Hepatic stellate cell (primary cell): ENCODE results near the gene RPS16.

ENCODE experiments used
- DNase-seq: peaks from one replicate; pipeline ENCODE4 v3.0.0; 2011; ENCODE audit warnings: low spot score

RPS16 gene

GRCh38 chr19:39449116-39449797 lies 13.5 kb upstream of the RPS16 start:
- no peak for DNase-seq

DNA sequence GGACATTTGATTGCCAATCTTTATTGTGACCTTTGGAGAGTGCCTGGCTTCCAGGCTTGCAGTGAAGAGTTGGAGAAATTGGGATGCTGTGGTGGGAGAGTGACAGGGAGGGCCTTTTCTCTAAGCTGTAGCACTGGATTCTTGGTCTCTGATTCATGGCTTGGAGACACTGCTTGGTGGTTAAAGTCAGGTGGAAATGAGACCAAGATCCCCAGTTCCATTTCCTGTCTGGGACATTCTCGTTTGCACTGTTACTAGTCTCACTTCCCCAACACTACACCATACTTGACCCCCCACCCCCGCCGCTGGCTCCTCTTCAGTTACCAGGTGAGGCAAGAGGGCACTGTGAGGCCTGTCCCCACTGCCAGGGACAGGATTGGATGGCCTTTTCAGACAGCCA lies 12.5 kb upstream of the RPS16 start:
- DNase-seq: peak; percentile 67

DNA sequence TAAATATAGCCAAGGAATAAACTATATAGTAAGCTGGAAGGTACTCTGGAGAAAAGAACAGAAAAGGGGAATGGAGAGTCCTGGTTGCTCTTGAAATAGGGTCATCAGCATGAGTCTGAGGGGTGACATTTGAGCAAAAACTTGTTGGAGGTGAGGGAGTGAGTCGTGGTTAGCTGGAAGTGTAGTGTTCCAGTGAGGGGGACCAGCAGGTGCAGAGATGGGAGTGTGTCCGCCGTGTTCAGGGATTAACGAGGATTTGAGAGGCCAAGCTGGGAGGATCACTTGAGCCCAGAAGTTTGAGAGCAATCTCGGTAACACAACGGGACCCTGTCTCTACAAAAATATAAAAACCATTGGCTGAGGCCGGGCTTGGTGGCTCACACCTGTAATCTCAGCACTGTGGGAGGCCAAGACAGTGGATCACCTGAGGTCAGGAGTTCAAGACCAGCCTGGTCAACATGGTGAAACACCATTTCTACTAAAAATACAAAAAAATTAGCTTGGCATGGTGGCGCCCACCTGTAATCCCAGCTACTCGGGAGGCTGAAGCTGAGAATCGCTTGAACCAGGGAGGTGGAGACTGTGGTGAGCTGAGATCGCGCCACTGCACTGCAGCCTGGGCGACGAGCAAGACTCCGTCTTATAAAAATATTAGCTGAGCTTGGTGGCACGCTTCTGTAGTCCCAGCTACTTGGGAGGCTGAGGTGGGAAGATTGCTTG lies 10.8 kb upstream of the RPS16 start:
- no peak for DNase-seq

DNA sequence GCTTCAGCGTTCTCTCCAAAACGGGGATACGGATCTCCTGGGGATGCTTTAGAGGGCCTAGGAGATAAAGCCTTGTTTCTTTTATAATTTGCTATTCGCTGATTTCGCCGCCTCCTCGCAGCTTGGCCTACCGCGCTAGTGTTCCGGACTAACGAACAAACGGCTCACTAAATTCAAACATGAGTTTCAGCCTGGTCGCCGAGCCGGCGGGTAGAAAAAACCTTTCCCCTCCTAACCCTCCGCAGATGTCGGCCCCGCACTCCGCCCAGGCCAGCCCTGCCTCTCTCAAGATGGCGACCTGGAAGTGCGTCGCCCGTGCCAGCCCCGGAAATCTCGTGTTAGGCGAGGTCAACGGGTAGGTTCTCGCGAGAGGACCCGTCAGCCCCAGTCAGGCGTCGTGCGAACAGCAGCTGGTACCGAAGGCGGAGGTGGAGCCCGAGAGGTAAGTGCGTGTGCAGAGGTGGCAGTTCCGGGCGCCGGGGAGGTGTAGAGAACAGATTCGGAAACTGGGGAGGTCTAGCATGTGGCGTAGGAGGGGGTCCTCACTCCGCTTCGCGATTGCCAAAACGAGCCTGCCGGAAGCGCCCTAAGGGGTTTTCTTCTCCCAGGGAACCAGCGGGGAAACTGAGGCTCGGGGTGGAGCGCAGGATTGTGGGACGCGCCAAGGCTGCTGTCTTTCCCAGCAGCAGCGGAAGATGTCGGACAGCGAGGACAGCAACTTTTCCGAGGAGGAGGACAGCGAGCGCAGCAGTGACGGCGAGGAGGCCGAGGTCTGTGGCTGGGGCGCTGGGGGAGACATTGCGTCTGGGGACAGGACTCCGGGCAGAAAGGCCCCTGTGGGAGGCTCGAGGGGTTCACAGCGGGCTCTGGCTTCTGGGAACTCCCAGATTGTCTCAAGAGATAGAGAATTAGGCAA lies 9.7 kb upstream of the RPS16 start, which contains the start of gene SUPT5H:
SUPT5H (plus strand) TSS at position 387 of the 916 bp plus-strand sequence; CDS start at position 696, 309 bp downstream.
- DNase-seq: peak; percentile 98

DNA sequence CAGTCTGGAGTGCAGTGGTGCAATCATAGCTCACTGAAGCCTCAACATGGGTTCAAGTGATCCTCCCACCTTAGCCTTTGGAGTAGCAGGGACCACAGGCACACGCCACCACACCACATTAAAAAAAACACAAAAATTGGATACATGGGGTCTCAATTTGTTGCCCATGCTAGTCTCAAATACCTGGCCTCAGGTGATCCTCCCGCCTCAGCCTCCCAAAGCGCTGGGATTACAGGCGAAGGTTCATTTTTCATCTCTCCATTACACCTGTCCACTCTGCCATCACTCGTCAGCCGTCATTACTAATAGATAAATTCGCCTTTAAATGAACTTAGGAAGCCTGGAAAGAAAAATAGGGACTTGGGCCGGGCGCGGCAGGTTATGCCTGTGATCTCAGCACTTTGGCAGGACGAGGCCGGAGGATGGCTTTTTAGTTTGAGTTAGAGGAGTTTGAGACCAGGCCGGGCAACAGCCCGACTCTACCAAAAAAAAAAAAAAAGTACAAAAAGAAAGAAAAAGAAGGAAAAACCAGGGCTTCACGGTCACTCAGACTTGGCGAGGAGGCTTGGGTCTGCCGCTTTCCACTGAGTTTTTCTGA lies 8.9 kb upstream of the RPS16 start:
- no peak for DNase-seq

DNA sequence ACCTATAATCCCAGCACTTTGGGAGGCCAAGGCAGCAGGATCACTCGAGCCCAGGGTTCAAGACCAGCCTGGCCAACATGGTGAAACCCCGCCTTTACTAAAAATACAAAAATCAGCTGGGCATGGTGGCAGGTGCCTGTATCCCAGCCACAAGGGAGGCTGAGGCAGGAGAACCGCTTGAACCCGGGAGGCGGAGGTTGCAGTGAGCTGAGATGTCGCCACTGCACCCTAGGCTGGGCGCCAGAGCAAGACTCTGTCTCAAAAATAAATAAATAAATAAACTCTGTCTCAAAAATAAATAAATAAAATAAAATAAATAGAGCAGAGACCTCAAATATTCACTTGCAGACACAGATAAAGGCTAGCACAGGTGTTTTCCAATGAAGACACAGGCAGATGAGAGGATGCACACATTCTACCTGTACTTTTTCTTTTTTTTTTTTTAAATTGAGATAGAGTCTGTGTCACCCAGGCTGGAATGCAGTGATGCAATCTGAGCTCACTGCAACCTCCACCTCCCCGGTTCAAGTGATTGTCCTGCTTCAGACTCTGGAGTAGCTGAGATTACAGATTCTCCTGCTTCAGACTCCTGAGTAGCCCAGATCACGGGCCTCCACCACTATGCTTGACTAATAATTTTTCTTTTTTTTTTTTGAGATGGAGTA lies 2.7 kb upstream of the RPS16 start:
- DNase-seq: no peak

DNA sequence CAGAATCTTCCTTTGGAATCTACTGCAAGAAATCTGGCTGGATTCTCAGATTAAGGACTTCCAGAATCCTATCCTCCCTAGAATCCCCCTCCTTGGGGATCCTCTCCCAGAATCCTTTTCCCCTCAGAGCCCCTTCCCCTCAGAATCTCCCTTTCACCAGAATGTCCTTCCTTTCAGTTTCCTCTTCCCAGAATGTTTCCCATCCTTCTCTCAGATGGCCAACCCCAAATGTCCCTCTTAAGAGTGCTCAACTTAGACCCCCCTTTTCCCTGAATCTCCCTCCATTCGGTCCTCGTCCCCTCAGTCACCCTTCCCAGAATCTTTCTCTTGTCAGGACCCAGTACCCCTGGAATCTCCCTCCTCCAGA lies 584 bp upstream of the RPS16 start:
- DNase-seq: no peak

GRCh38 chr19:39434123-39435076 lies 1.3 kb downstream of the RPS16 start:
- DNase-seq: no peak

DNA sequence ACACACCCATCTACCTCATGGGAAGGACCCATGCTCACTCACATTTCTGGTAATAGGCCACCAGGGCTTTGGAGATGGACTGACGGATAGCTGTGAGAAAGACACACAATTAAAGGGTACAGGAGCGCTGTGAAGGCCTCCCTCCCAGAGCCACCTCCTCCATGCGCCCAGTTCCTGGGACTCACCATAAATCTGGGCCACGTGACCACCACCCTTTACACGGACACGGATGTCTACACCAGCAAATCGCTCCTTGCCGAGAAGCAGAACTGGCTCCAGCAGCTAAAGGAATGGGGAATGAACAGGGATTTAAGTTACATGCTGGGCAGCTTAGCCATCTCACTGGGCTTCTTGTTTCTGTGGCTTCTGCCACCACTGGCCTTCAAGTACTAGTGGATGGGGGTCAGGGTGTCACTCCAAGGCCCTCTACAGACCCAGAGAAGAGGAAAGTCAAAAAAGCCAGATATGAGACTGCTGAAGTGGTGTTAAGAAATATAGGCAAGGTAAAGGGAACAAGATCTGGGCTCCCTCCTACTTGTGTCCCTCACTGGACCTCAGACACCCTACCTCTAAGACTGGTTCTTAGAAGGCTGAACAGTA lies 2.2 kb downstream of the RPS16 start:
- no peak for DNase-seq

GRCh38 chr19:39432677-39433025 lies 3.1 kb downstream of the RPS16 start:
- DNase-seq: no peak

DNA sequence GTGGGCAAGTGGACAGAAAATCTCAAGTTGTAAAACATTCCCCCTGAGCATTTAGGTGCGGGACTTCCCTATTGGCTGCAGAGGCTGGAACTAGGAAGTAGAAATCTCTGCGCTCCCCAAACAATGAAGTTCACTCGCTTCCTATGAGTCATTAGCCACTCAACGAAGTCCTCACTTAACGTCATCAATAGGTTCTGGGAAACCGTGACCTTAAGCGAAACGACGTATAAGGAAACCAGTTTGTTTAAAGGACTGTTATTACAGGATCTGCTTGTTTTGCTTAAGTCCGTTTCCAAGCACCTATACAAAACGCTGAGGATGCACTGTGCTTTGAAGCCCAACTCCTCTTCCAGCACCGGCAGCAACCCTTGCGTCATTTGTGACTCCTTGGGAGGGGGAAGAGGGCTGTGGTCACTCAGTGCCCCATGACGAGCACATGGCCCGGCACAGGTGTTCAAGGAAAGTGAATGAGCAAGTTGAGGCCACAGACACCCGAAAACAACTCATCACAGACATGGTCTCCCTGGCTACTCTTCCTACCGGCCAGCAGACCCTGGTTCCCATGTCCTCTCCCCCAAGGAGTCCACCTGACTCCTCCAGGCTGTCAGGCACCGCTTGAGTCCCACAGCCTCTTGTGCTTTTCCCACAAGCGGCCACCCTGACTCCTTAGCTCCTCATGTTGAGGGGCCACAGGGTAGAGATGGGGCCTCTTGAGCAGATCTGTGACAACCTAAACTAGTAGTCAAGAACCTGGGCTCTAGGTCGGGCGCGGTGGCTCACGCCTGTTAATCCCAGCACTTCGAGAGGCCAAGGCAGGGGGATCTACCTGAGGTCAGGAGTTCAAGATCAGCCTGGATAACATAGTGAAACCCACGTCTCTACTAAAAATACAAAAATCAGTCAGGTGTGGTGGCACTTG lies 4.8 kb downstream of the RPS16 start:
- no peak for DNase-seq

DNA sequence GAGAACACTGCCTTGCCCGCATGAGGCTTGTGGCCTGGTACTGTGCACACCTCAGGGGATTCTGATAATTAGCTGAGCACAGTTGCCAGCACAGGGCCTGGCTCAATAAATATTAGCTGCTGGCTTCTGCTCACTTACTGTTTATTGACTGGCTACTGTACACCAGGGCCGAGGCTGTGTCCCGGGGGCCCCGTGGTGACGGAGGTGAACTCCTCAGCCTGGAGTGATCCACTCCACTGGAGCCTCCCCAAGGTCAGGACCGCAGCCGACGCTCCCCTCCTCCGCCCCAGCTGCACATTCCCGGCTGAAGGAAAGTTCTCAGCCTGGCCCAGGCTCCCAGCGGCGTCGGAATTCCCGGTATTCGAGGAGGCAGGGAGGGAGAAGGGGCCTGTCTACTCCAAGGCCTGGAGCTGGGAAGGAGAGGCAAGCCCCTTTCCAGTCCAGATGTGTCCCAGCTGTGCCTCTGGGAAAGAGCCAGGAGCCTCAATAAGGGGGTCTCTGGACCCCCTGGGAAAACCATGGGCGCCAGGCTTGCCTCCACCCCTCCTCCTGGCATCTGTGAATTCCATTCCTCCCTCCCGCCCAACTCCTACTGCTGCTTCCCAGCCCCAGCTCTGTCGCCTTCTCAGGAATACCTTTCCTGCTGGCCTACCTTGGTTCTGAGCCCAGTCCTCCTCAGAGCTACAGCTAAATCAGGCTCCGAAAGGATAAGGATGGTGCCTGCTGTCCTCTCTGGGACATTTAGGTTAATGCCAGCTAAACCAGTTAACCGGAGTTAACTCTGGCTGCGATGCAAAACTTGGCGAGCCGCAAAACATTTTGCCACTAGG lies 7.3 kb downstream of the RPS16 start:
- peak; percentile 93 for DNase-seq

DNA sequence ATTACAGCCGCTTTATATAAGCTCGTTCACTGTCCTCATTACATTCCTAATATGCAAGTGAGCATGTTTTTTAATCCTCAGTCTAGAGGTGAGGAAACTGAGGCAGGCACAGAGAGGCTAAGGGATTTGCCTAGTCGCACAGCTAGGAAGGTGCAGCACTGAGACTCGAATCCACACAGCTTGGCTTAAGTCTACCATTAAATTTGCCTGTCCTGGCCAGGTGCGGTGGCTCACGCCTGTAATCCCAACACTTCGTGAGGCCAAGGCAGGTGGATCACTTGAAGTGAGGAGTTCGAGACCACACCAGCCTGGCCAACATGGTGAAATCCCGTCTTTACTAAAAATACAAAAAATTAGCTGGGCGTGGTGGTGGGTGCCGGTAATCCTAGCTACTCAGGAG lies 8.0 kb downstream of the RPS16 start:
- no peak for DNase-seq

DNA sequence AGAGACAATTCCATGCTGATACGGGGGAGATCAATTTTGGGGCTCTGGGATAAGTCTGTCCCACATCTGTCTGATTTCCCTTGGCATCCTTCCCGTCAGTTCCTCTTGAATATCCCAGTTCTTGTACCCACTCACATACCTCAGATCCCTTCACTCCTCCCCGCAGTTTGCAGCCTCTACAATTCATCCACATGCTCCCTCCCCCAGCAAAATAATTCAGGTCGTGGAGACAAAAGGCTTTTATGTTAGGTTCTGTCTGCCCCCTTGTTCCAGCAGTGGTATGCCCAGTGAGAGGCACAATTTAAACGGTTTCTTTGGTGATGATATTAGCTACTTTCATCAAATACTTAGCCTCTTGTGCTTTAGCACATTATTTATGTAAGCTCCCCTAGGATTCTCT lies 9.6 kb downstream of the RPS16 start:
- no peak for DNase-seq

DNA sequence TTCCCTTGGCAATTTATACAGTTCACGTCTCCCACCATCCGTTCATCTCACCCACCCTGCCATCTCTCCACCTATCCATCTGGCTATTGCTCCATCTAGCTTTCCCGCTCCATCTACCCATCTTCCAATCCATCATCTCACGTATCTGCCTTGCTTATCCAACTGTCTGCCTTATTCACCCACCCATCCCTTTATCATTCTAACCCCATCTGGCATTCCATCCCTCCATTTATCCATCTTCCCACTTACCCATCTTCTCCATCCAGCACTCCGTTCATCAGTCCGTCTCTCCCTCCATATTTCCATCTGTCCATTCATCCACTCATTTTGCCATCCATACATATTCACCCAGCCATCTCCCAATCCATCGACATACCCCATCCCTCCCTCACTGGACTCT lies 10.0 kb downstream of the RPS16 start:
- no peak for DNase-seq

GRCh38 chr19:39424934-39425333 lies 10.8 kb downstream of the RPS16 start:
- DNase-seq: no peak

- DNase-seq: no peak
These were observed 12.3 kb downstream of the RPS16 start for GRCh38 chr19:39423258-39424086.
